Fibroblast of lung (primary cell): ENCODE data around the gene CCKAR.

Experiments
- EZH2 ChIP-seq: IDR thresholded peaks from 2 replicates; pipeline ENCODE4 v1.5.1; 2012; ENCODE audit warnings: low read length, control low read depth, mild to moderate bottlenecking; ENCODE audit errors: missing control alignments
- TF ChIP-seq, protein P1 (sequence below), 2 donors: IDR thresholded peaks in 1 of 2; conservative IDR thresholded peaks in 1 of 2; 1 replicate in 1 of 2; 2 replicates in 1 of 2; pipeline ENCODE4 v1.5.1; 2011 to 2012; ENCODE audit warnings: low read length in 2 of 2, control low read depth in 1 of 2, inconsistent platforms in 1 of 2, low read depth in 1 of 2, mild to moderate bottlenecking in 1 of 2

DNA sequence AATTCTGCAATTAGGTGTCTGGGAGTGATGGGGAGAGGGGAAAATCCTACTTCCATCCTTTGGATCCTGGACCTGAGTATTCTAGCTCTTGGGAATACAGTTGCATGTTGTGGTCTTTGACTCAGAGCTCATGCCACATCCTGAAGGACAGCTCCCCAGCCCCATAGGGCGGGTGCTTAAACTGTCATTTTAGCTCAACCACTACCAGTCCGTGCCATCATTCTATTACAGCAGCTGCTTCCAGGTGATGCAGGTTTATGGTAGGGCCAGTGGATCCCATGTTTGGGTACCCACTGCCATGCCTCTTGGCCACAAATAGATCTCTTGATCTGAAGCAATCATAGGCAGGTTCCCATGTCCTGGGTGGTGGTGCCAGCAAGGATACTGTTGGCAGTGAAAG is 34.7 kb downstream of the CCKAR start:
- TF ChIP-seq, protein P1, sequence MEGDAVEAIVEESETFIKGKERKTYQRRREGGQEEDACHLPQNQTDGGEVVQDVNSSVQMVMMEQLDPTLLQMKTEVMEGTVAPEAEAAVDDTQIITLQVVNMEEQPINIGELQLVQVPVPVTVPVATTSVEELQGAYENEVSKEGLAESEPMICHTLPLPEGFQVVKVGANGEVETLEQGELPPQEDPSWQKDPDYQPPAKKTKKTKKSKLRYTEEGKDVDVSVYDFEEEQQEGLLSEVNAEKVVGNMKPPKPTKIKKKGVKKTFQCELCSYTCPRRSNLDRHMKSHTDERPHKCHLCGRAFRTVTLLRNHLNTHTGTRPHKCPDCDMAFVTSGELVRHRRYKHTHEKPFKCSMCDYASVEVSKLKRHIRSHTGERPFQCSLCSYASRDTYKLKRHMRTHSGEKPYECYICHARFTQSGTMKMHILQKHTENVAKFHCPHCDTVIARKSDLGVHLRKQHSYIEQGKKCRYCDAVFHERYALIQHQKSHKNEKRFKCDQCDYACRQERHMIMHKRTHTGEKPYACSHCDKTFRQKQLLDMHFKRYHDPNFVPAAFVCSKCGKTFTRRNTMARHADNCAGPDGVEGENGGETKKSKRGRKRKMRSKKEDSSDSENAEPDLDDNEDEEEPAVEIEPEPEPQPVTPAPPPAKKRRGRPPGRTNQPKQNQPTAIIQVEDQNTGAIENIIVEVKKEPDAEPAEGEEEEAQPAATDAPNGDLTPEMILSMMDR (conservative IDR thresholded peaks at IDR 0.05 in 1 of 2, IDR thresholded peaks at IDR 0.05 in 1 of 2; ENCODE audit: low read depth in 1 of 2, low read length in 2 of 2): no peak
- TF ChIP-seq EZH2: no peak
